ENCODE measurements around the gene CCDC88C. TPM values are rescaled to one million over a fixed set of nuclear protein-coding genes. Genes with fewer than 3 reads are reported as not detected.

The CCDC88C gene
- total RNA-seq, 1 experiment from 2014 or later: not detected

DNA sequence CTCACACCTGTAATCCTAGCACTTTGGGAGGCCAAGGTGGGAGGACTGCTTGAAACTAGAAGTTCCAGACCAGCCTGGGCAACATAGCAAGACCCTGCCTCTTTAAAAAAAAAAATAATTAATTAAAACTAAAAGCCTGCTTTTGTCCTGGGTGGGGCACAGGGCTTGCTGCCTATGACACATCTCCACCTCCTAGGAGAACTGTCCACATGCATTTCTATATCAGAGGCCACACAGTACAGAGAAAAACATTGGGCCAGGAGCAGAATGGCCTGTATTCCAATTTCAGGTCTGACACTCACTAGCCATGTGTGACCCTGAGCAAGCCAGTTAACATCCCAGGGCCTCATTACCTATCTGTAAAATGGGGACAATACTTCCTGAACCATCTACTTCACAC, 31.9 kb downstream of the CCDC88C start:
- Histone ChIP-seq H3K4me1 (replicated peaks) (no peaks in the 10 kb centered on the region), H3K4me3 (no peak overlapping the region), H3K27me3 (replicated peaks) (no peaks in the 10 kb centered on the region), H3K36me3 (no peaks in the 10 kb centered on the region), H3K27ac (no peak overlapping the region), H3K9me3 (replicated peaks) (no peaks in the 10 kb centered on the region)
- no peak for DNase-seq (ENCODE audit: low read depth in 1 of 2, low spot score in 2 of 2)

DNA sequence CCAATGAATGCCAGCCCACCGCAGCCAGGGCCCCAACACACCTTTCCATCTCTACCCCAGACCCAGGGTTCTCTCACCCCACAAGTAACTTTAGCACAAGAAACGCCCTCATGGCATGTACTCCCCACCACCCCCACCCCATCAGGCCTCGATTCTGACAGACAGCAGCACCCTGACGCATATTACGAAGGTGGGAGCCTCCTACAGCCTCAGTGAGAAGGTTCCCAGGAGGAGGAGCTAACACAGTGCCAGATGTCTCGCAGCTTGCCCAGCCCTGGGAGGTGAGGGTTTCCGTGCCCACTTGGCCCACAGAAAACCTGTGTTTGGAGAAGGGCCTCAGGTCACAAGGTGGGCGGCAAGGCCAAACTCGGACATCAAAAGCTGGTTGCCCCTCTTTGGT, 32.4 kb downstream of the CCDC88C start:
- H3K4me3 ChIP-seq: no peak overlapping the region
- H3K4me1 ChIP-seq (replicated peaks): no peaks in the 10 kb centered on the region
- no peaks in the 10 kb centered on the region for H3K36me3 ChIP-seq
- H3K9me3 ChIP-seq (replicated peaks): no peaks in the 10 kb centered on the region
- no peak overlapping the region for H3K27ac ChIP-seq
- H3K27me3 ChIP-seq (replicated peaks): no peaks in the 10 kb centered on the region
- DNase-seq (ENCODE audit: low read depth in 1 of 2, low spot score in 2 of 2): no peak

DNA sequence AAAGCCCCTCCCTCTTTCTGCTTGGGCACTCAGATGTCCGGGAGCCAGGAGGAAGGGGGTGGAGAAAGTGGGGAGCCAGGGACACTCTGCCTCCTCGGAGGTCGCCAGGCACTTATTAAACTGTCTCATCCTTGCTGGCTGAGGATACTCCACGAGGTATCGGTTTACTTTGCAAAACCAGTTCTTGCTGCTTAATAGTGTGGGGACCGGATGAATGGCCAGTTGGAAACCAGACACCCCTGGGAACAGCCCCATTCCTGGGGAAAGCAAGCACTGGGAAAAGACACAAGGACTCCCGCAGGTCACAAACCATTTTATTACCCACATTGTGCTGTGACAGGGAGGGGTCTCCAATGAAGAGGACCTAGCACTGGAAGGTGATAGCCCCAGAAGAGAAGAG, 34.2 kb downstream of the CCDC88C start:
- Histone ChIP-seq H3K4me3 (no peak overlapping the region), H3K27ac (no peak overlapping the region), H3K27me3 (replicated peaks) (no peaks in the 10 kb centered on the region), H3K4me1 (replicated peaks) (no peaks in the 10 kb centered on the region), H3K36me3 (no peaks in the 10 kb centered on the region), H3K9me3 (replicated peaks) (no peaks in the 10 kb centered on the region)
- no peak for DNase-seq (ENCODE audit: low read depth in 1 of 2, low spot score in 2 of 2)

DNA sequence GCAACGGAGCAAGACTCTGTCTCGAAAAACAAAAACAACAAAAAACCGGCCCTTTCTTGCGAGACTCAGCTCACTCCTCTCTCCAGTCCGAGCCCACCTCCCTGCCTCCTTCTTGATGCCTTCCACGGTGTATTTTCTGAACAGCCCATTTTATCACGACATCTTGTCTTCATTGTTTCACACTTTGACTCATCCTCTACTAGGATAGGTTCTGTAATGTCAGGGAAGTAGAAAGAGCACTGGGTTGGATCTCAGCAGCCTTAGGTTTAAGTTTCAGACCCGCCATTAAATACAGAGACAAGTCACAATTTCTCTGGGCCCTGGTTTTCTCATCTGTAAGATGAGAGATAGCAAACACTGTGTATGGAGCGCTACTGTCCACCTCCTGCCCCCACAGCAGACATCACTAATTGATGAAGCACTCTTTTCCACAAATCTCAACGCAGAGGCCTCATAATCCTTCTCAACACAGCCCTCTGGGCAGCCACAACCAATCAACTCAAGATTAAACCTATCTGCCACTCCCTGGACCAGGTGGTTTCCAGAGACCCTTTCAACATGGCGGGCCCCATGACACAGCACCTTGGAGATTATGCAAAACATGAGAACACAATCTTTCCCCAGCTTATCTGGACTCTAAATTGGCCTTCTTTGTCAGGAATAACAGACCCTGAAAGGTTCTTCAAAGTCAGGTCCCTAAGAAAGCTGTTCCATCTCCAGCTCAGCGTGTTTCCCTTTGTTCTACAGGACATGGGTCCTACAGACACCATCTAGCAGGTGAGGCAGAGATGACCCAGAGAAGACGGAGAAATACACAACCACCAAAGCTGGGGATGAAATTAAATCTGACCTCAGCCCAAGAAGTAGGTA, 35.6 kb downstream of the CCDC88C start:
- H3K27ac ChIP-seq: no peak overlapping the region
- no peaks in the 10 kb centered on the region for H3K36me3 ChIP-seq
- no peak for DNase-seq (ENCODE audit: low read depth in 1 of 2, low spot score in 2 of 2)
- no peaks in the 10 kb centered on the region for H3K27me3 ChIP-seq (replicated peaks)
- H3K9me3 ChIP-seq (replicated peaks): no peaks in the 10 kb centered on the region
- H3K4me3 ChIP-seq: no peak overlapping the region
- no peaks in the 10 kb centered on the region for H3K4me1 ChIP-seq (replicated peaks)

DNA sequence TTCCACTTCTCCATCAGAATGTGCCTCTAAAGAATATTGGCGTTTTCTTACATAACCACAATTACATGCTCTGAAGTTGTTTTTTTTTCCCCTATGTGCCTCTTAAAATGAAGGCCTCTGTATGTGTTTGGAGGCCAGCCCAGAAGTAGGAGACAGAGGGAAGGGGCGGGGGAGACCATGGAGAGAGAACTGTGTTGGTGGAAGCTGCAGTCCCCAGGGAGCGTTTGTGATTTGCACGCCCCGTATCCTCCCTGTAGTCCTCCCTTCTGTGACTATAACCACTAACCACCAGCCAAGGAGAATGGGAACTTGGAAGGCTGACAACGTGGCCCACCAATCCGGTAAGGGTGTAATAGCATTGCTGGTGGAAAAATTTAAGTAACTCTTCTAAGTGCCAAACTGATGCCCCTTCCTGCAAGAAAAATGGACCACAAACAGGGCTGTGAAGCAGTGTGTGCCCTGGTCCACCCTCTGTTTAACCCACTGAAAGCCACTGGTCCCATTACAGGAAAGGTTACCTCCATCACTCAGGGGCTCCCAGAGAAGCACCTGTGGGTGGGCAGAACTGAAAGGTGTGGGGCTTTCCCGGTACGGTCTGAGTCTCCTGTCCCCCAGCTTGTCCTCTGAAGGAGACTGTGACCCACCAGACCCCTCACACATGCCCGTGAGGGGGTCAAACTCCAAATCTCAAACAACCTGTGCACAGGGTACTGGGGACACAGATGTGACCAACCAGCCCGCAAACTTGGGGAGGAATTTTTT, 36.8 kb downstream of the CCDC88C start:
- no peaks in the 10 kb centered on the region for H3K9me3 ChIP-seq (replicated peaks)
- no peak for DNase-seq (ENCODE audit: low read depth in 1 of 2, low spot score in 2 of 2)
- H3K27ac ChIP-seq: no peak overlapping the region

DNA sequence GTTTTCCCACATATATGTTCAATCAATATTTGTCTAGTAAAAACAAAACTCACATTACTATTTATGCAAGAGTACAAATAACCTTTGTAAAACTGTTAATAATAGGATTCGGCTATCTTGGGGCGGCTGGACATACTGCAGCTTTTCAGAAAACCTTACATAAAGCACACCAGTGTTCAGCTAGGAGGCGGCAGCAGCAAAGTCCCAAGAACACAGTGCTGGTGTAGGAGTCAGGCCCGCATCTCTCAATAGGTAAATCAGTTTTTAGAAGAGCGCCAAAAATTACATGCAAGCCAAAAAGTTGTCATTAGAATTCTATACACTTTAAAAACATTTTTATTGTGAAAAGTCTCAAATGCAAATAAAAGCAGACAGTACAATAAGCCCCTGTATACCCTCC, 37.5 kb downstream of the CCDC88C start:
- no peaks in the 10 kb centered on the region for H3K9me3 ChIP-seq (replicated peaks)
- H3K4me3 ChIP-seq: no peak overlapping the region
- H3K27ac ChIP-seq: no peak overlapping the region
- H3K4me1 ChIP-seq (replicated peaks): no peaks in the 10 kb centered on the region
- no peaks in the 10 kb centered on the region for H3K27me3 ChIP-seq (replicated peaks)
- H3K36me3 ChIP-seq: no peaks in the 10 kb centered on the region
- DNase-seq (ENCODE audit: low read depth in 1 of 2, low spot score in 2 of 2): no peak

More for the DNA sequence above, 36.8 kb downstream of the CCDC88C start:
- Histone ChIP-seq H3K4me3 (no peak overlapping the region), H3K27me3 (replicated peaks) (no peaks in the 10 kb centered on the region), H3K4me1 (replicated peaks) (no peaks in the 10 kb centered on the region), H3K36me3 (no peaks in the 10 kb centered on the region)

DNA sequence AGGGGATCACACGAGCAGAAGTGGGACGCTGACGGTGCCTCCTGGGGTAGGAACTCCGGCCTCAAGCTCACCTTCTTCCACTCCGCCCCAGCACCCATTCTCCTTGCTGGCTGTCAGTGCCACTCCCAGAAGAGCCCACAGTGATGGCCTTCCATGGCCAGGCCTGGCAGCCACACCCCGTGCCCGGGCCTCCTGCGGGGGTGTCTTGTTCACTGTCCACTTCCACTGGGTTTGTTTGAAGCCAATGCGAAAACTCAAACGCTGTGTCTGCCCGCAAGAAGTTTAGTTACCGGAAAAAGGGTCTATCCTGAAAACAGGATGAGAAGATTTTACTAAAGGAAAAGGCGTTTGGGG, 38.1 kb downstream of the CCDC88C start:
- Histone ChIP-seq H3K9me3 (replicated peaks) (no peaks in the 10 kb centered on the region), H3K4me1 (replicated peaks) (no peaks in the 10 kb centered on the region), H3K36me3 (no peaks in the 10 kb centered on the region), H3K27me3 (replicated peaks) (no peaks in the 10 kb centered on the region), H3K4me3 (no peak overlapping the region), H3K27ac (no peak overlapping the region)
- DNase-seq (ENCODE audit: low read depth in 1 of 2, low spot score in 2 of 2): no peak

DNA sequence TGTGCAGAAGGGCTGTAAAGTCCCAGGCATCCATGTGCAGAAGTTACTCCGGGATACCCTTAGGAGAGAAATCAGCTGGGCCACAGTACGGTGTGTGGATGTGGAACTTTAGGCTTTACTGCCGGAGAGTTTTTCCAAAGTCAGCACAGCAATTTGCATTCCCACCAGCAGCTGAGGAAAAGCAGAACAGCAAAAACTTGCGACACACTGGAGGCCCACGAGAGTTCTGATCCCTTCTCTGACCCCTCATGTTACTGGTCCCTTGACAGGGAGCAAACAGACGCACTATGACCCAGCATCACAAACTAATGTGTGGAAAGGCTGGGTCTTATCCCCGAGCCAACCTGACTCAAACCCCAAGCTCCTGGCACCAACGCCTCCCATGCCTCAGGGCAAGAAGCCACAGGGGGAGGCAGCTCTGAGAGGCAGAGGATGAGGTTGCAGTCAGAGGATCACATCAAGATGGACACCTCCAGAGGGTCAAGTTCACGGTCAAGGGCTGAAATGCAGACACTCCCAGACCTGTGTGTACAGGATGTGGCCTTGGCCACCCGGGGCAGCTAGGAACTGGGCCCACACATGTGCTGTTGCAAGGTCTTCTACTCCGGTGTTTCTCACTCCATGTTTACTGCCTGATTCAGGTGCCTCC, 38.6 kb downstream of the CCDC88C start:
- Histone ChIP-seq H3K27ac (no peak overlapping the region), H3K9me3 (replicated peaks) (no peaks in the 10 kb centered on the region), H3K4me3 (no peak overlapping the region), H3K27me3 (replicated peaks) (no peaks in the 10 kb centered on the region), H3K36me3 (no peaks in the 10 kb centered on the region), H3K4me1 (replicated peaks) (no peaks in the 10 kb centered on the region)
- no peak for DNase-seq (ENCODE audit: low read depth in 1 of 2, low spot score in 2 of 2)

DNA sequence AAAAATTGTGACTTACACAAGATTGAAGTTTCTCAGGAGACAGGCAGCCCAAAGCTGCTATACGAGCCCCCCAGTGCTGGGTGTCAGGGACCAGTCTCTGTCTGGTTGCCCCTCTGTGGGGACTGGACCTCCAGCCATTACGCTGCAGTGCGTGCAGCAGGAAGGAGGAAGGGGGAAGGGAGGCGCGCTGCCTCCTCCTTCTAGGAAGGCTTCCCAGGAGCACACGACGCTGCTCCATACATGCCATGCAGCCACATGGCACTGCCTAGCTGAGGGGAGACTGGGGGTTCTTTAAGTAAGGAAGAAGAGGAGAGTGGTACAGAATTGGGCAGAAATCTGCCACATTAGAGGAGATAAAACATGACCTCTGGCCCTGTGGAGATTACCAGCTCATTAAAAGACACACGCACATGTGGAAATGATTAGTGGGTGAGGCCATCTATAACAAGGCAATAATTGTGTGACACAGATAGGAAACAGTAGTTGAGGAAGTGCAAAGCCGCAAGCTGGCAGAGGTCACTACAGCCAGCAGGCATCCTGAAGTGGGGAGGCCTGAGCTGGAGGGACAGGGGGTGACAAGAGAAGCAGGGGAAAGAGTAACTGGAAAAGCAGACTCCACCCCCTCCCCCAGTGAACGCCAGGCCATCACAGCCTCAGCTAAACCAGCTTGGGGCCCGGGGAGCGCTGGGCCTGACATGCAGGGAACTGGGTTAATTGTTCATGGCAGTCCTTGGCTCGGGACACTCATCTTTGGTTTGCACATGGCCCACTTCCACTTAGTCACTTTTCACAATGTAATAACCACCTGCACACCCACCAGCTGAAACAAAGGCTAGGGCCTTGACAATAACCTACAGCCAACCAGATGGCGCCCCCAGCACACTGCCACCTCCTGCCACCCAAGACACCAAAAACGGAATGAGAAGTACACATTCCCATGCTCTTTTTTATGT, 39.6 kb downstream of the CCDC88C start:
- H3K4me1 ChIP-seq (replicated peaks): no peaks in the 10 kb centered on the region
- no peak overlapping the region for H3K4me3 ChIP-seq
- no peak overlapping the region for H3K27ac ChIP-seq
- no peaks in the 10 kb centered on the region for H3K36me3 ChIP-seq
- no peaks in the 10 kb centered on the region for H3K27me3 ChIP-seq (replicated peaks)
- no peaks in the 10 kb centered on the region for H3K9me3 ChIP-seq (replicated peaks)
- DNase-seq (ENCODE audit: low read depth in 1 of 2, low spot score in 2 of 2): no peak

DNA sequence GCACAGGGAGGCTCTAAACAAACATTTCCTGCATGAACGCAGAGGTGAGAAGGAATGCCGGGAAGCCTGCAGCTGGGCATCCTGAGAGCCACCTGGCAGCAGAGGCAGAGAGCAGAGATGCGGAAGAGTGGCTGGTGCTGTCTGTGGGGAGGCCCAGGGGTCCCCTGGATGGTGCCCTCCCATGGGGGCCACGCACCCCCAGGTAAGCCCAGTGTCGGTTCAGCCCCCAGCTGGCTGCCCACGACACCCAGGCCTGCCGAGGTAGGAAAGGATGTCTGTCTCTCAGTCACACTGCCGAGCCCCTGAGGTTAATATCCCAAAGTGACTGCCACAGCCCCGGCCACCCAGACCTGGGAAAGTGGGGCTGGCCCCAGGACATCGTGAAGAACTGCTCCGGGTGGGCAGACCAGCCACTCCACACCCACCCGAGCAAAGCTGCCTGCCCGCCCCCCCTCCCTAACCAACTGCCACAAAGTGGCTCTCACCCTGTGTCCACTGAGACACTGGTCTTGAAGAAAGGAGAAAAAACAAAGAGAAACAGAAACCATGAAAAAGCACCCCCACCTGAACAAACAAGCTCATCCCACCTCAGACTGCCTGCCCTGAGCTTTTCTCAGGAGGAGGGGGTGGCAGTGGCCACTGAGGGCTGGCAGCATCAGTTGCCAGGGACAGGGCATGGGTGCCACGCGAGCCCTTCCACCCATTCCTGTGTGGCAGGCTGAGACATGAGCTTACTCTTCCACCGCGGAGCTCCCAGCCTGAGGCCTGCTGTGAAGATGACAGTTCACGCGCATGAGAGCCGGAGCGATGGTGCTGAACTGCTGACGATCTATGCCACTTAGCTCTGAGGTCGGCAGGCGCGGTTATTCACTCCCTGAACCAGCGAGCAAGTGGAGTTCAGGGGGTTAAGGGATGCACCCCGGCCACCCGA, 40.8 kb downstream of the CCDC88C start:
- no peaks in the 10 kb centered on the region for H3K9me3 ChIP-seq (replicated peaks)
- no peak for DNase-seq (ENCODE audit: low read depth in 1 of 2, low spot score in 2 of 2)
- no peaks in the 10 kb centered on the region for H3K36me3 ChIP-seq
- no peaks in the 10 kb centered on the region for H3K27me3 ChIP-seq (replicated peaks)
- H3K27ac ChIP-seq: no peak overlapping the region
- no peaks in the 10 kb centered on the region for H3K4me1 ChIP-seq (replicated peaks)
- no peak overlapping the region for H3K4me3 ChIP-seq

DNA sequence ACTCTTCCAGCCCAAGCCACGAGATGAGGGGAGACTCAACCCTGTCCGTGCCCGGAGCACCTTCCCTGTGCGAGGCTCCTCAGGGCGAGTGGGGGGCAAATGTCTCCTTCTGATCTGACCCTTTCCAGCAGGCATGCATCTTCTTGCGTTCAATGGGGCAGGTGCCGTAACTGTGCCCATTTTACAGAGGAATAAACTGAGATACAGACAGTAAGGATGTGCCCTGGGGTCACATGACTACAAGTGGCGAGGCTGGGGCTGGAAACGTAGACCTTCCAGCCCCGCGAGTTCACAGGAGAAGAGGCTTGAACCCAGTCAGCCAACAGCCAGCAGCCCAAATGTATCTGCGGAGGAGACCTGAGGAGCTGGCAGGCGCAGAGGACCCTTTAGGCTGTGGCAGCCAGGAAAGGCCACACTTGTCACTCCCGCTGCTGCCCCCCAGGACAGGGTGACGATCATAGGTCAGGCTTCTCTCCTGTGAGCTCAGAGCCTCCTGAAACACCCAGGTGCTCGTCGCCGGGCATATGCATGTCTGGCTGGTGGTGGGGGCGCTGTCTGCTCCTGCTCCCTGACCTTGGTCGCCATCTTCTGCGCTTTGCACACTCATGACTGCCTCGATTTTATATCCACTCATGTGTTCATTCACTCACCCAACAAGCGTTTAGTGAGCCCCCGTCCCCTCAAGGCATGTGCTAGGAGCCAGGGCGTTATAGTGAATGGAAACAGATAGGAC, 41.7 kb downstream of the CCDC88C start:
- Histone ChIP-seq H3K27ac (no peak overlapping the region), H3K36me3 (no peaks in the 10 kb centered on the region), H3K9me3 (replicated peaks) (no peaks in the 10 kb centered on the region), H3K4me3 (no peak overlapping the region), H3K4me1 (replicated peaks) (no peaks in the 10 kb centered on the region), H3K27me3 (replicated peaks) (no peaks in the 10 kb centered on the region)
- no peak for DNase-seq (ENCODE audit: low read depth in 1 of 2, low spot score in 2 of 2)

Data from SJSA1 (cell line).